Measurements from ENCODE around the gene MITF. TPM values are rescaled to one million over a fixed set of nuclear protein-coding genes. Genes with fewer than 3 reads are reported as not detected.
A peak's percentile ranks its signal among the peaks of the same experiment; 100 is the strongest.

The MITF gene
- total and polyA plus RNA-seq, 12 donors, result 15.1 to 101 (median 81.7) TPM

- Histone ChIP-seq H3K36me3 (no peaks in the 10 kb centered on the region), H3K27ac (peak overlapping the region in 1 of 10 donors; percentile 13), H3K4me1 (peaks cover 3 to 60% (median 45%) of the 10 kb centered on the region in 9 donors), H3K4me3 (no peak overlapping the region), H3K9me3 (peaks cover 0 to 19% (median 6%) of the 10 kb centered on the region in 11 donors), H3K27me3 (no peaks in the 10 kb centered on the region)
- DNase-seq (no peak), ATAC-seq (peak in 1 of 8 donors; percentile 6)
- intact Hi-C loops (cut with DNase I), result no loop called here
- 34 to 47% methylated on average over 5 of the region's 5 CpGs for WGBS, 2 donors
- TF ChIP-seq, protein P1, sequence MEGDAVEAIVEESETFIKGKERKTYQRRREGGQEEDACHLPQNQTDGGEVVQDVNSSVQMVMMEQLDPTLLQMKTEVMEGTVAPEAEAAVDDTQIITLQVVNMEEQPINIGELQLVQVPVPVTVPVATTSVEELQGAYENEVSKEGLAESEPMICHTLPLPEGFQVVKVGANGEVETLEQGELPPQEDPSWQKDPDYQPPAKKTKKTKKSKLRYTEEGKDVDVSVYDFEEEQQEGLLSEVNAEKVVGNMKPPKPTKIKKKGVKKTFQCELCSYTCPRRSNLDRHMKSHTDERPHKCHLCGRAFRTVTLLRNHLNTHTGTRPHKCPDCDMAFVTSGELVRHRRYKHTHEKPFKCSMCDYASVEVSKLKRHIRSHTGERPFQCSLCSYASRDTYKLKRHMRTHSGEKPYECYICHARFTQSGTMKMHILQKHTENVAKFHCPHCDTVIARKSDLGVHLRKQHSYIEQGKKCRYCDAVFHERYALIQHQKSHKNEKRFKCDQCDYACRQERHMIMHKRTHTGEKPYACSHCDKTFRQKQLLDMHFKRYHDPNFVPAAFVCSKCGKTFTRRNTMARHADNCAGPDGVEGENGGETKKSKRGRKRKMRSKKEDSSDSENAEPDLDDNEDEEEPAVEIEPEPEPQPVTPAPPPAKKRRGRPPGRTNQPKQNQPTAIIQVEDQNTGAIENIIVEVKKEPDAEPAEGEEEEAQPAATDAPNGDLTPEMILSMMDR (IDR thresholded peaks at IDR 0.05), result no peak
These were observed 99.0 kb downstream of the MITF start for GRCh38 chr3:69838217-69838616.

DNA sequence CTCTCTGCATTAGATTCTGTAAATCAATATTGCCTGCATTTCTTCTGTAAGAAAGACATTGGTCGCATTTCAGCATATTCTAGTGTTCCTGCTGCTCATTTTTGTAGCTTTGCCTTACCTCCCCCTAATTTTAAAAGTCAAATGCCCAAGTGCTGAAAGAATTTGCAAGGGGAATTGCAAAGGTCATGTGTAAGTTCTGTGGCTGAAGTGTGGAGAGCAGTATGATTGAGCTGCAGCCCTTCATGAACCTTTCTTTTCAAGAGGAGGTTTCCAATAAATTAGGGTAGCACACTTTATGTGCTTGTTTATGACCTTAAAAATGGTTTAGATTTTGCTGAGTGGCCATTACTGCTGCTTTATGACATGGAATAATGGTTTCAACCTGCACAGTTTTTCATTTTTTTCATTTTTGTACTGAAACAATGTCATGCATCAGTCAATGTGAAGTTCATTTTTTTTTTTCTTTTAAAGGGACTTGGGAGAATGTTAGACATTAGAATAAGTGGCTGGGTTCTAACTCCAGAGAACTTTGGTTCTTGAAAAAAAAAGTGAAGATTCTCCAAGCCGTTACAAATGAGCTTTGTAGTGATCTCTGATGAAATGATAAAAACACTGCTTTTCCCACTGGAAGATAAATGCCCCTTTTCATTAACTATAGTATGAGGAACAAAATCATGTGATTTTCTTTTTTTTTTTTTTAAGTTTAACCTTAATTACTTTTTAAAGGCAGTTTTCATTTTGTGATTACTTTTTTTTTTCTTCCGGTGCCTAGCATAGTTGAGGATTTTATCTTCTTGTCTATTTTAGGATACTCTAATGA lies 99.6 kb downstream of the MITF start:
- no peak overlapping the region for H3K4me3 ChIP-seq
- H3K4me1 ChIP-seq, result peaks cover 3 to 60% (median 45%) of the 10 kb centered on the region in 9 donors
- DNase-seq (no peak), ATAC-seq (no peak)
- intact Hi-C loops (cut with DNase I), result no loop called here
- no peaks in the 10 kb centered on the region for H3K36me3 ChIP-seq
- H3K27me3 ChIP-seq, result no peaks in the 10 kb centered on the region
- H3K9me3 ChIP-seq, result peaks cover 0 to 19% (median 6%) of the 10 kb centered on the region in 11 donors
- 57 to 58% methylated on average over 3 of the region's 3 CpGs for WGBS, 2 donors
- TF ChIP-seq, protein P1 (IDR thresholded peaks at IDR 0.05), result no peak
- H3K27ac ChIP-seq, result no peak overlapping the region

- intact Hi-C loops (cut with DNase I), result no loop called here
- no peaks in the 10 kb centered on the region for H3K9me3 ChIP-seq
- peaks cover 1 to 57% (median 40%) of the 10 kb centered on the region in 9 donors for H3K4me1 ChIP-seq
- TF ChIP-seq, protein P1 (IDR thresholded peaks at IDR 0.05), result no peak
- H3K27ac ChIP-seq, result no peak overlapping the region
- ATAC-seq (no peak), DNase-seq (no peak)
- no peaks in the 10 kb centered on the region for H3K36me3 ChIP-seq
- H3K27me3 ChIP-seq, result no peaks in the 10 kb centered on the region
- no peak overlapping the region for H3K4me3 ChIP-seq
- WGBS, 2 donors, result 75 to 83% methylated on average over 5 of the region's 5 CpGs
These were observed 103.1 kb downstream of the MITF start for GRCh38 chr3:69842351-69842750.

GRCh38 chr3:69842789-69843188 lies 103.5 kb downstream of the MITF start:
- 57 to 72% methylated on average over 3 of the region's 3 CpGs for WGBS, 2 donors
- intact Hi-C loops (cut with DNase I), result no loop called here
- Histone ChIP-seq H3K27ac (no peak overlapping the region), H3K9me3 (no peaks in the 10 kb centered on the region), H3K4me3 (no peak overlapping the region), H3K36me3 (no peaks in the 10 kb centered on the region), H3K27me3 (no peaks in the 10 kb centered on the region), H3K4me1 (peaks cover 0 to 55% (median 38%) of the 10 kb centered on the region in 9 donors)
- peak; percentile 36 to 40 for DNase-seq
- TF ChIP-seq, protein P1 (IDR thresholded peaks at IDR 0.05), result no peak
- ATAC-seq, result peak in 5 of 8 donors; percentile 41 to 61 (median 58)
